GM11168 (cell line): ENCODE results near the gene PNLIPRP2.

Experiments used
- in situ Hi-C: fragments of 300-500 bp; cut with MboI; formaldehyde crosslinking; loops from one replicate; pipeline ENCODE4 v1.12.0; 2022; ENCODE audit warnings: low sequenced_read_pairs; ENCODE audit not compliant: unreplicated experiment

The PNLIPRP2 gene

GRCh38 chr10:116674901-116675423 is 54.2 kb downstream of the PNLIPRP2 start:
- in situ Hi-C loops = no loop called here

DNA sequence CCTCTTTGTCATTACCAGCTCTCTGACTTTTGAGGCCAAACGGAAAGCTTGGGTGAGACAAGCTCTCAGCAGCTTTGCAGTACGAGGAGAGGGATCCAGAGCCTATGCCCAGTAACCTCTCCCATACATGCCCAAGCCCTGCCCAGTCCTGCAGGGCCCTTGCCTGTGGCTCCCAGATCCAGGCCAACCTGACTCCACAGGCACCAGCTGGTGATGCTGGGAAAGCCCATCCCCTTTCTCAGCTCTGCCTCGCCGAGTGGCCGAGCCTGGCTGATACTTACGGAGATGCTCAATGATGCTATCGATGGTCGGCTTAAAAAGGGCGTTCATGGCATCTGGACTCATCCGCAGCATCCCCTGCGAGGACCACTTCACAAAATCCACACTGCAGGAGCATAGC is 55.4 kb downstream of the PNLIPRP2 start:
- in situ Hi-C loops = no loop called here

GRCh38 chr10:116676633-116677032 is 55.9 kb downstream of the PNLIPRP2 start:
- in situ Hi-C loops = no loop called here

DNA sequence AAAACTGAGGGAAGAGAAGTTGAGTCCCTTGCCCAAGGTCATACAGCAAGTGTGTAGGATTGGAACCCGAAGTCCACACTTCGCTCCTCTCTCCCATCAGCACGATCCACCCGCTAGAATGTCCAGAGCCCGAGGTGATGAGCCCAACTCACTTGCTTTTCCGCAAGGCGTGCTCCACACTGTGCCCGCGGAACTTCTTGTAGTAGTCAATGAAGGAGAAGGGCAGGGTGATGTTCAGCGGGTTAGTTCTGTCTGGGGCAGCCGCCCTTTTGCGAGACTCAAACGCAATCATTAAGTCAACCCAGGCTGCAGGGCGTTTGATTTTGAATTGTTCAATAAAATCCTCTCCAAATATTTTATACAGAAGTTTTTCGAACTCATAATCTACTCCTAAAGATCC is 58.6 kb downstream of the PNLIPRP2 start:
- in situ Hi-C loops = no loop called here

- in situ Hi-C loops = no loop called here
Observed at GRCh38 chr10:116683166-116683565, 62.4 kb downstream of the PNLIPRP2 start.

DNA sequence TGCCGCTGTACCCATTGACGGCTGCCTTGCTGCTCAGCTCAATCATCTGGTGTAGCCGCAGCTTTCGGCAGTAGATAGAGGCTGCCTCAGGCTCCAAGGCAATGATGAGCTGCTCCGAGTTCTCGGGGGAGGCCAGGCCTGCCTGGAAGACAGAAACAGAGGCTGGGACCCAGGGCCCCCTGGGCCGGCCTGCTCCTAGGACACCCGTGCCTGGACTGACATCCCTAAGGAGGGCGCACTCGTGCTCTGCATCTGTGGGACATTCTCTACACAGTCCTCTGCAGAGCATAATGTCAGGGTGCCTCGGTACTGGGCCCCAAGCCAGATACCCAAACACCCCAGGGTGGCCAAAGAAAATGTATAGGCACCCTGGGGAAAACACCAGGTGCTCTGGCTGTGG is 63.1 kb downstream of the PNLIPRP2 start:
- in situ Hi-C loops = no loop called here

DNA sequence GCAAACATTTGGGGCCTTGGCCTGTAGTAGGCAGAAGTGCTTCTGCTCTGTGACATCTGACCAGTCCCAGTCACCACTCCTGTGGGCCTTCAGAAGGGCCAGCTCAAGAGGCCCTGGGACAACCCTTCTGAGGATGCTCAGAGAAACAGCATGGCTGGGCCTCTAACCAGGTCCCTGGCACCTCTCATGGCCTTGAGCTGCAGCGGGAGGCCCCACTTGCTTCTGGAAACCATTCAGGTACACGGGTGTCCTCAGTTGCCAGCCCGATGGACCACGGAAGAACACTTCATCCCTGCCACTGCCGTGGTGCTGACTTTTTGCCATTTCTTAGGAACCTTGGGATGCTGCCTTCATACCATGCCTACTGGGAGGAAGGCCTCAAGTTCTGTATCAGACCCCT is 64.0 kb downstream of the PNLIPRP2 start:
- in situ Hi-C loops = no loop called here

- in situ Hi-C loops = no loop called here
Observed at GRCh38 chr10:116685807-116686206, 65.1 kb downstream of the PNLIPRP2 start.

DNA sequence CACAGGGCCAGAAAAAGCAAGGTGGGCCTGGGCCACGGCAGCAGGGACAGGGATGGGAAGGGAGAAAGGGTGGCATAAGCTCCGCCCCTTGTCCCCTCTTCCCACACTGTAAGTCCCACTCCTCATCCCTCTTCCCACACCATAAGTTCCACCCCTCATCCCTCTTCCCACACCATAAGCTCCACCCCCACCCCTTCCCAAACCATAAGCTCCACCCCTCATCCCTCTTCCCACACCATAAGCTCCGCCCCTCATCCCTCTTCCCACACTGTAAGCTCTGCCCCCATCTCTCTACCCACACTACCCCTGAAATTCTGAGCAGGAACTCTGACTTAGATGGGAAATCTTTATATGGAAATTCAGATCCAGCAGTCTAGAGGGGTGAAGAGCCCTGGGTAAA is 65.9 kb downstream of the PNLIPRP2 start:
- in situ Hi-C loops = no loop called here

DNA sequence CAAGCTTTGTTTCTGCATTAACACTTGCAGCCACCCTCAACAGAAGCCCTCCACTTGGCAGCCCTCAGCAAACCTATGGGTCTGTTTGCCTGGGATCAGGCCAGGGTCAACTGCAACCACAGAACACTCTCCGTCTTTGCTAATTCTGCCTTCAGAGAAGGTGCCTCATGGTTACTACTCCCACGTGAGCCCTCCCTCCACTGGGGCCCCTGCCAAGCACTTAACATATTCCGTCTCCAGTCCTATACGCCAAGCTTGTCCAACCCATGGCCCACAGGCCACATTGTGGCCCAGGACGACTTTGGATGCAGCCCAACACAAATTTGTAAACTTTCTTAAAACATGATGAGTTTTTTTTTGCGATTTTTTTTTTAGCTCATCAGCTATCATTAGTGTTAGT is 66.9 kb downstream of the PNLIPRP2 start:
- in situ Hi-C loops = no loop called here

GRCh38 chr10:116688241-116688711 is 67.5 kb downstream of the PNLIPRP2 start:
- in situ Hi-C loops = no loop called here

DNA sequence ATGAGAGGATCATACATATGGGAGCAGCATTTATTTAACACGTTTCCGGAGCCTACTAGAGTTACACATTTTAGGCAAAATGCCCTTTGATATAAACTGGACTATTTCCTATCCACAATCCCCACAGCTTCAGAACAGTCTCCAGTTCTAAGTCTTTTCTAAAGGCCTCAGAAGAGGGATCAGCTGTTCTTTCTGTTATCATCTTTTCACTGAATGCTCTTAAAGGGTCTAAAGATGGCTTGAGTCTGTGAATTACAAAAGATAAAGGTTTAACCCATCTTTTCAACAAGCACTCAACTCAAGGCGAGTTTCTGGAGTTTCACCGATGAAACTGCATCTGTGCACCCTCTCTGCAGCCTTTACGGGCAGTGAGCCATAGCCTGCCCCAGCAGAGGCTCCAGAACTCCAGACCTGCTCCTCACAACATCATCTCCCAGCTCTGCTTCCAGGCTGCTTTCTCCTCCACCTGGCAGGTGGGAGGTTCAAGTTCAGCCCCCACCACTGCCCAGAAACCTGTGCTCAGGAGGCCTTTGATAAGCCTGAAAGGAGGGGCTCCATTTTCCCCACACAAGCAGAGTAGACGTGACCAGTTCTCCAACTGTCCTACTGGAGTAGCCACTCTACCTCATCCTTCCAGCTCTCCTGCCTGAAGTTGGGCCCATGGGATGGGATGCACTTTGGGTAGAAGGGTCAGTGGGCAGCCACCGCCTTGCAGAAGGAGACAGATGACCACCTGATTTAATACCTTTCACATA is 68.2 kb downstream of the PNLIPRP2 start:
- in situ Hi-C loops = no loop called here

GRCh38 chr10:116689744-116690143 is 69.0 kb downstream of the PNLIPRP2 start:
- in situ Hi-C loops = no loop called here

DNA sequence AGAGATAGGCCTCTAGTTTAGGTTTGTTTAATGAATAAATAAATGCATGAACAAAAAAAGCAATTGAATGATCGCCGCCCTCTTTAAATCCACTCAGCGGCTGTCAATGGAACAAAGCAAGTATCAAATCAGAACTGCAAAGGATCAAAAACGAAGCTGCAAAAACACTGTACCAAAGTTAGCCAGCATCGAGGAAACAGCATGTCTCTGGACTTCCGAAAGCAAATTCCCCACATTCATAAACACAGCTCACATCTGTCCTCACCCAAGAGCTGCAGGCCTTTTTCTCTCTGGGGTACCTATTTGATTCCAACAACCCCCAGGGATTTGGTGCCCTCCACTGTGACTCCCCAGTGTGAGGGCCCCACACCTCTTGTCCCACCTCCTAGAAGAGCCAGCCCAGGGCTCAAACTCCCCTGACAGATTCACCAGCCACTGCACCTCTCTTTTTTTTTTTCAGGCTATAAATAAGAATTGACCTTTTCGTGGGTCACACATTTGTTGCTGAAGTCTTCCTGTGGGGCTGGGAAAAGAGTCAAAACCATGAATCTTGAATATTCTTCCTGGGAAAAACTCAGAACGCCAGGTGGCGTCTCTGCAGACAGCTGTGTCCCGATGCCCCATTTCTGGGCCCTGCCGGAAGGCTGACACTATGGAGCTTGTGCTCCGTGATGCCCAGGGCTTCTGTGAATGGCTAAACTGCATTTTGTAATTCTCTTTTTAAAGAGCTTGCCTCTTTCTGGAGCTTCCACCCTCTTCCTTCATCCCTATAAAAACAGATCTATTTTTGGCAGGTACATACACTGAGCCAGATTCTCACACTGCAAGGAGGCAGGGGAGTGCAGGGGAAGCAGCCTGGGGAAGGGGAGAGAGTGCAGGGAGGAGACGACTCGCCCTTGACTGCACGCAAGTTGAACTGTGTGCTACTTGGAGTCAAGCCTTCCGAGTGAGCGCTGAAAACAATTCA is 69.9 kb downstream of the PNLIPRP2 start:
- in situ Hi-C loops = no loop called here

- in situ Hi-C loops = no loop called here
Observed at GRCh38 chr10:116691635-116692034, 70.9 kb downstream of the PNLIPRP2 start.

DNA sequence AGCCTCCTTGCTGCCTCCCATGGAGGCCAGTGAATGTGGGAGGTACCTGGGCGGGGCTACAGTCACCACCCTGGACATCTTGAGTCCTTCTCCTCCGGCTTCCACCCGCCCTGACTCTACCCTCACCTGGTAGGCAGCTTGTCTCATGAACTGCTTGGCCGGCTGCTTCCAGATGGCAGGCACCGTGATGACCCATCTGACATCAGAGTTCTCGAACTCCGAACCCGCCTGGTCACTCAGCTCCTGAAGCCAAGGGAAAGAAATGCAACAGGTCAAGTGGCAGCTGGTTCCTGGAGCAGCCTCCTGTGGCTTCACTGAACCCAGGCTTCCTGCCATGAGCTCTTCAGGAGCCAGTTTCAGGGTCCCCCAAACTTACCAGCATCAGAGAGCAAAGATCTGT is 71.5 kb downstream of the PNLIPRP2 start:
- in situ Hi-C loops = no loop called here

- in situ Hi-C loops = no loop called here
Observed at GRCh38 chr10:116694243-116694926, 73.6 kb downstream of the PNLIPRP2 start.
